Mammary epithelial cell (primary cell): ENCODE measurements around the gene CCNB1.

Experiments
- CTCF ChIP-seq, 2 donors: IDR thresholded peaks in 1 of 2; conservative IDR thresholded peaks in 1 of 2; 2 replicates each; pipeline ENCODE4 v1.5.1; 2011 to 2012; ENCODE audit warnings: inconsistent platforms in 2 of 2, low read length in 2 of 2, mild to moderate bottlenecking in 2 of 2, control low read depth in 1 of 2, low read depth in 1 of 2; ENCODE audit not compliant: insufficient read depth in 1 of 2; ENCODE audit errors: extremely low read depth in 1 of 2
- EZH2 ChIP-seq: IDR thresholded peaks from 2 replicates; pipeline ENCODE4 v1.6.1; 2012; ENCODE audit warnings: low read length, inconsistent platforms, borderline replicate concordance

- TF ChIP-seq CTCF (conservative IDR thresholded peaks at IDR 0.05 in 1 of 2, IDR thresholded peaks at IDR 0.05 in 1 of 2; ENCODE audit: extremely low read depth in 1 of 2, insufficient read depth in 1 of 2, low read depth in 1 of 2, low read length in 2 of 2), result no peak
- no peak for TF ChIP-seq EZH2
These were observed 46.7 kb downstream of the CCNB1 start for GRCh38 chr5:69213513-69214215.
